ENCODE results near the gene DENND1A. TPM values are rescaled to one million over a fixed set of nuclear protein-coding genes. Genes with fewer than 3 reads are reported as not detected.

The DENND1A gene
- total and polyA plus RNA-seq, 2 experiments from 2014 or later = 13.1 to 28.7 TPM

DNA sequence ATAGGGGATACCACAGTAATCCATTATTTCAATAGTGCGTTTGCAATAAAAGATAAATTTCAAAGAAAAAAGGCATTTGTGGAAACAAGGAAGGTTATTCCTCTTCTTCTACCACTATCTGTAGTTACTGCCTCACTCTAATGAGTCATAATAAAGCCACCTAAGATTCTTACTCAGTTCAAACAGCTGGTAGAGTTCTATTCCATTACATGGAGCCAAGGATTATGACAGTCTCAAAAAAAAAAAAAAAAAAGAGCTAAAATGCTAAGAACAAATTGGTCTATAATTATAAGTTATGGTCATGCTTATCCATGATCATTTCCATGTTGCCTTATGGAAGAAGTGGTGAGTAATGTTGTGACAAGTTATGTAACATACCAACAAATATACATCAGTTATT is 46.3 kb downstream of the DENND1A start (continued):
- no peak for TF ChIP-seq ZNF331 (CRISPR knock-in tag; IDR thresholded peaks at IDR 0.05; ENCODE audit: low read depth)
- TF ChIP-seq STAT1 (IDR thresholded peaks at IDR 0.05; ENCODE audit: unreplicated experiment) = no peak
- no peak for TF ChIP-seq POLR2AphosphoS5 (IDR thresholded peaks at IDR 0.05; ENCODE audit: low read depth)

GRCh38 chr9:123881604-123882003 is 48.3 kb downstream of the DENND1A start:
- H3K27me3 Mint-ChIP-seq (ENCODE audit: insufficient read depth, low read depth, poor library complexity) = peaks cover 3% of the 10 kb centered on the region
- no peak overlapping the region for H3K27ac Mint-ChIP-seq
- no peak for ATAC-seq
- H3K9me2 ChIP-seq (ENCODE audit: insufficient read depth) = no peaks in the 10 kb centered on the region
- no peaks in the 10 kb centered on the region; the same call in 1 of the 2 replicates for H3K36me3 ChIP-seq (ENCODE audit: insufficient read depth)
- no peaks in the 10 kb centered on the region; the same call in 1 of the 2 replicates for H4K20me1 ChIP-seq (replicated peaks; ENCODE audit: insufficient read depth)
- H3K27ac ChIP-seq (ENCODE audit: low read depth) = no peak overlapping the region
- no peak overlapping the region for H3K4me2 ChIP-seq
- no peak overlapping the region for H2AFZ ChIP-seq
- no peak overlapping the region for H3K4me3 Mint-ChIP-seq
- TF ChIP-seq ZNF331 (CRISPR knock-in tag; IDR thresholded peaks at IDR 0.05; ENCODE audit: low read depth) (no peak), POLR2AphosphoS5 (IDR thresholded peaks at IDR 0.05; ENCODE audit: low read depth) (no peak), EZH2phosphoT487 (IDR thresholded peaks at IDR 0.05; ENCODE audit: unreplicated experiment) (no peak), EZH2 (IDR thresholded peaks at IDR 0.05; ENCODE audit: low read depth, unreplicated experiment) (no peak), NANOG (IDR thresholded peaks at IDR 0.05; ENCODE audit: borderline replicate concordance) (no peak), STAT1 (IDR thresholded peaks at IDR 0.05; ENCODE audit: unreplicated experiment) (no peak), JUNB (IDR thresholded peaks at IDR 0.05; ENCODE audit: unreplicated experiment) (no peak), ZNF114 (CRISPR knock-in tag; IDR thresholded peaks at IDR 0.05) (no peak), CREB1 (CRISPR knock-in tag; IDR thresholded peaks at IDR 0.05; ENCODE audit: low read depth) (no peak)
- TF ChIP-seq, protein P1, sequence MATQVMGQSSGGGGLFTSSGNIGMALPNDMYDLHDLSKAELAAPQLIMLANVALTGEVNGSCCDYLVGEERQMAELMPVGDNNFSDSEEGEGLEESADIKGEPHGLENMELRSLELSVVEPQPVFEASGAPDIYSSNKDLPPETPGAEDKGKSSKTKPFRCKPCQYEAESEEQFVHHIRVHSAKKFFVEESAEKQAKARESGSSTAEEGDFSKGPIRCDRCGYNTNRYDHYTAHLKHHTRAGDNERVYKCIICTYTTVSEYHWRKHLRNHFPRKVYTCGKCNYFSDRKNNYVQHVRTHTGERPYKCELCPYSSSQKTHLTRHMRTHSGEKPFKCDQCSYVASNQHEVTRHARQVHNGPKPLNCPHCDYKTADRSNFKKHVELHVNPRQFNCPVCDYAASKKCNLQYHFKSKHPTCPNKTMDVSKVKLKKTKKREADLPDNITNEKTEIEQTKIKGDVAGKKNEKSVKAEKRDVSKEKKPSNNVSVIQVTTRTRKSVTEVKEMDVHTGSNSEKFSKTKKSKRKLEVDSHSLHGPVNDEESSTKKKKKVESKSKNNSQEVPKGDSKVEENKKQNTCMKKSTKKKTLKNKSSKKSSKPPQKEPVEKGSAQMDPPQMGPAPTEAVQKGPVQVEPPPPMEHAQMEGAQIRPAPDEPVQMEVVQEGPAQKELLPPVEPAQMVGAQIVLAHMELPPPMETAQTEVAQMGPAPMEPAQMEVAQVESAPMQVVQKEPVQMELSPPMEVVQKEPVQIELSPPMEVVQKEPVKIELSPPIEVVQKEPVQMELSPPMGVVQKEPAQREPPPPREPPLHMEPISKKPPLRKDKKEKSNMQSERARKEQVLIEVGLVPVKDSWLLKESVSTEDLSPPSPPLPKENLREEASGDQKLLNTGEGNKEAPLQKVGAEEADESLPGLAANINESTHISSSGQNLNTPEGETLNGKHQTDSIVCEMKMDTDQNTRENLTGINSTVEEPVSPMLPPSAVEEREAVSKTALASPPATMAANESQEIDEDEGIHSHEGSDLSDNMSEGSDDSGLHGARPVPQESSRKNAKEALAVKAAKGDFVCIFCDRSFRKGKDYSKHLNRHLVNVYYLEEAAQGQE (IDR thresholded peaks at IDR 0.05; ENCODE audit: unreplicated experiment) = no peak
- TF ChIP-seq, protein P2, sequence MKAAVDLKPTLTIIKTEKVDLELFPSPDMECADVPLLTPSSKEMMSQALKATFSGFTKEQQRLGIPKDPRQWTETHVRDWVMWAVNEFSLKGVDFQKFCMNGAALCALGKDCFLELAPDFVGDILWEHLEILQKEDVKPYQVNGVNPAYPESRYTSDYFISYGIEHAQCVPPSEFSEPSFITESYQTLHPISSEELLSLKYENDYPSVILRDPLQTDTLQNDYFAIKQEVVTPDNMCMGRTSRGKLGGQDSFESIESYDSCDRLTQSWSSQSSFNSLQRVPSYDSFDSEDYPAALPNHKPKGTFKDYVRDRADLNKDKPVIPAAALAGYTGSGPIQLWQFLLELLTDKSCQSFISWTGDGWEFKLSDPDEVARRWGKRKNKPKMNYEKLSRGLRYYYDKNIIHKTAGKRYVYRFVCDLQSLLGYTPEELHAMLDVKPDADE (IDR thresholded peaks at IDR 0.05) = no peak
- TF ChIP-seq, protein P3, sequence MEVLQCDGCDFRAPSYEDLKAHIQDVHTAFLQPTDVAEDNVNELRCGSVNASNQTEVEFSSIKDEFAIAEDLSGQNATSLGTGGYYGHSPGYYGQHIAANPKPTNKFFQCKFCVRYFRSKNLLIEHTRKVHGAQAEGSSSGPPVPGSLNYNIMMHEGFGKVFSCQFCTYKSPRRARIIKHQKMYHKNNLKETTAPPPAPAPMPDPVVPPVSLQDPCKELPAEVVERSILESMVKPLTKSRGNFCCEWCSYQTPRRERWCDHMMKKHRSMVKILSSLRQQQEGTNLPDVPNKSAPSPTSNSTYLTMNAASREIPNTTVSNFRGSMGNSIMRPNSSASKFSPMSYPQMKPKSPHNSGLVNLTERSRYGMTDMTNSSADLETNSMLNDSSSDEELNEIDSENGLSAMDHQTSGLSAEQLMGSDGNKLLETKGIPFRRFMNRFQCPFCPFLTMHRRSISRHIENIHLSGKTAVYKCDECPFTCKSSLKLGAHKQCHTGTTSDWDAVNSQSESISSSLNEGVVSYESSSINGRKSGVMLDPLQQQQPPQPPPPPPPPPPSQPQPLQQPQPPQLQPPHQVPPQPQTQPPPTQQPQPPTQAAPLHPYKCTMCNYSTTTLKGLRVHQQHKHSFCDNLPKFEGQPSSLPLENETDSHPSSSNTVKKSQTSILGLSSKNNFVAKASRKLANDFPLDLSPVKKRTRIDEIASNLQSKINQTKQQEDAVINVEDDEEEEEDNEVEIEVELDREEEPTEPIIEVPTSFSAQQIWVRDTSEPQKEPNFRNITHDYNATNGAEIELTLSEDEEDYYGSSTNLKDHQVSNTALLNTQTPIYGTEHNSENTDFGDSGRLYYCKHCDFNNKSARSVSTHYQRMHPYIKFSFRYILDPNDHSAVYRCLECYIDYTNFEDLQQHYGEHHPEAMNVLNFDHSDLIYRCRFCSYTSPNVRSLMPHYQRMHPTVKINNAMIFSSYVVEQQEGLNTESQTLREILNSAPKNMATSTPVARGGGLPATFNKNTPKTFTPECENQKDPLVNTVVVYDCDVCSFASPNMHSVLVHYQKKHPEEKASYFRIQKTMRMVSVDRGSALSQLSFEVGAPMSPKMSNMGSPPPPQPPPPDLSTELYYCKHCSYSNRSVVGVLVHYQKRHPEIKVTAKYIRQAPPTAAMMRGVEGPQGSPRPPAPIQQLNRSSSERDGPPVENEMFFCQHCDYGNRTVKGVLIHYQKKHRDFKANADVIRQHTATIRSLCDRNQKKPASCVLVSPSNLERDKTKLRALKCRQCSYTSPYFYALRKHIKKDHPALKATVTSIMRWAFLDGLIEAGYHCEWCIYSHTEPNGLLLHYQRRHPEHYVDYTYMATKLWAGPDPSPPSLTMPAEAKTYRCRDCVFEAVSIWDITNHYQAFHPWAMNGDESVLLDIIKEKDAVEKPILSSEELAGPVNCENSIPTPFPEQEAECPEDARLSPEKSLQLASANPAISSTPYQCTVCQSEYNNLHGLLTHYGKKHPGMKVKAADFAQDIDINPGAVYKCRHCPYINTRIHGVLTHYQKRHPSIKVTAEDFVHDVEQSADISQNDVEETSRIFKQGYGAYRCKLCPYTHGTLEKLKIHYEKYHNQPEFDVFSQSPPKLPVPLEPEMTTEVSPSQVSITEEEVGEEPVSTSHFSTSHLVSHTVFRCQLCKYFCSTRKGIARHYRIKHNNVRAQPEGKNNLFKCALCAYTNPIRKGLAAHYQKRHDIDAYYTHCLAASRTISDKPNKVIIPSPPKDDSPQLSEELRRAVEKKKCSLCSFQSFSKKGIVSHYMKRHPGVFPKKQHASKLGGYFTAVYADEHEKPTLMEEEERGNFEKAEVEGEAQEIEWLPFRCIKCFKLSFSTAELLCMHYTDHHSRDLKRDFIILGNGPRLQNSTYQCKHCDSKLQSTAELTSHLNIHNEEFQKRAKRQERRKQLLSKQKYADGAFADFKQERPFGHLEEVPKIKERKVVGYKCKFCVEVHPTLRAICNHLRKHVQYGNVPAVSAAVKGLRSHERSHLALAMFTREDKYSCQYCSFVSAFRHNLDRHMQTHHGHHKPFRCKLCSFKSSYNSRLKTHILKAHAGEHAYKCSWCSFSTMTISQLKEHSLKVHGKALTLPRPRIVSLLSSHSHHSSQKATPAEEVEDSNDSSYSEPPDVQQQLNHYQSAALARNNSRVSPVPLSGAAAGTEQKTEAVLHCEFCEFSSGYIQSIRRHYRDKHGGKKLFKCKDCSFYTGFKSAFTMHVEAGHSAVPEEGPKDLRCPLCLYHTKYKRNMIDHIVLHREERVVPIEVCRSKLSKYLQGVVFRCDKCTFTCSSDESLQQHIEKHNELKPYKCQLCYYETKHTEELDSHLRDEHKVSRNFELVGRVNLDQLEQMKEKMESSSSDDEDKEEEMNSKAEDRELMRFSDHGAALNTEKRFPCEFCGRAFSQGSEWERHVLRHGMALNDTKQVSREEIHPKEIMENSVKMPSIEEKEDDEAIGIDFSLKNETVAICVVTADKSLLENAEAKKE (CRISPR knock-in tag; IDR thresholded peaks at IDR 0.05) = no peak
- H3F3A ChIP-seq (replicated peaks; ENCODE audit: low read depth) = no peaks in the 10 kb centered on the region
- H3K79me2 ChIP-seq (replicated peaks; ENCODE audit: insufficient read depth) = peaks cover 36% of the 10 kb centered on the region
- H3K9me3 Mint-ChIP-seq = no peaks in the 10 kb centered on the region
- peaks cover 6% of the 10 kb centered on the region; the same call in 2 of the 3 replicates for H3K36me3 Mint-ChIP-seq (ENCODE audit: low read depth)
- no peak for DNase-seq (ENCODE audit: low spot score)
- H3K27me3 ChIP-seq (ENCODE audit: insufficient read depth) = no peaks in the 10 kb centered on the region
- H3K4me3 ChIP-seq = no peak overlapping the region
- peaks cover 9% of the 10 kb centered on the region for H3K4me1 Mint-ChIP-seq
- H3K4me1 ChIP-seq (ENCODE audit: insufficient read depth) = no peaks in the 10 kb centered on the region
